Retinal pigment epithelial cell (primary cell): Measurements from ENCODE around the gene TMC8.

Experiments used
- DNase-seq: peaks from one replicate; pipeline ENCODE4 v3.0.0-alpha.2; 2010; ENCODE audit warnings: low read depth
- H3K4me3 ChIP-seq: 2 replicates; pipeline ENCODE4 v1.5.1; 2011; ENCODE audit warnings: mild to moderate bottlenecking, low read length, control low read depth, moderate library complexity
- CTCF ChIP-seq: conservative IDR thresholded peaks from 2 replicates; pipeline ENCODE4 v1.5.1; 2011; ENCODE audit warnings: low read depth, low read length, control low read depth, inconsistent platforms

Gene TMC8

GRCh38 chr17:78154903-78155811 lies 24.6 kb downstream of the TMC8 start:
- no peak for DNase-seq
- H3K4me3 ChIP-seq, result no peak overlapping the region
- no peak for TF ChIP-seq CTCF

- TF ChIP-seq CTCF, result no peak
- no peak overlapping the region for H3K4me3 ChIP-seq
- no peak for DNase-seq
These were observed 29.1 kb downstream of the TMC8 start for GRCh38 chr17:78159575-78160158.

GRCh38 chr17:78163881-78164747 lies 33.5 kb downstream of the TMC8 start:
- DNase-seq, result no peak
- no peak overlapping the region for H3K4me3 ChIP-seq
- no peak for TF ChIP-seq CTCF

- no peak for TF ChIP-seq CTCF
- H3K4me3 ChIP-seq, result no peak overlapping the region
- DNase-seq, result no peak
These were observed 34.4 kb downstream of the TMC8 start for GRCh38 chr17:78164748-78165607.

GRCh38 chr17:78166416-78166815 lies 35.8 kb downstream of the TMC8 start:
- TF ChIP-seq CTCF, result no peak
- no peak for DNase-seq
- no peak overlapping the region for H3K4me3 ChIP-seq

GRCh38 chr17:78168242-78168902 lies 37.8 kb downstream of the TMC8 start, which contains the start of gene SYNGR2:
Gene SYNGR2, plus strand, starts transcription at chr17:78168581. Its CDS starts 36 bp downstream, at chr17:78168617.
- no peak for TF ChIP-seq CTCF
- no peak for DNase-seq
- H3K4me3 ChIP-seq, result peak within 1 kb of the TSS; percentile 74
